GM21576 (cell line): Measurements from ENCODE around the gene CYB5R2.
A peak's percentile ranks its signal among the peaks of the same experiment; 100 is the strongest.

Experiments used
- ATAC-seq: cut with Tn5 transposase; IDR thresholded peaks from one replicate; pipeline ENCODE4 v1.9.1; 2021; ENCODE audit warnings: mild to moderate bottlenecking, moderate library complexity; ENCODE audit not compliant: unreplicated experiment

CYB5R2 gene

GRCh38 chr11:7638710-7639642 is 34.3 kb downstream of the CYB5R2 start:
- ATAC-seq: peak; percentile 77

DNA sequence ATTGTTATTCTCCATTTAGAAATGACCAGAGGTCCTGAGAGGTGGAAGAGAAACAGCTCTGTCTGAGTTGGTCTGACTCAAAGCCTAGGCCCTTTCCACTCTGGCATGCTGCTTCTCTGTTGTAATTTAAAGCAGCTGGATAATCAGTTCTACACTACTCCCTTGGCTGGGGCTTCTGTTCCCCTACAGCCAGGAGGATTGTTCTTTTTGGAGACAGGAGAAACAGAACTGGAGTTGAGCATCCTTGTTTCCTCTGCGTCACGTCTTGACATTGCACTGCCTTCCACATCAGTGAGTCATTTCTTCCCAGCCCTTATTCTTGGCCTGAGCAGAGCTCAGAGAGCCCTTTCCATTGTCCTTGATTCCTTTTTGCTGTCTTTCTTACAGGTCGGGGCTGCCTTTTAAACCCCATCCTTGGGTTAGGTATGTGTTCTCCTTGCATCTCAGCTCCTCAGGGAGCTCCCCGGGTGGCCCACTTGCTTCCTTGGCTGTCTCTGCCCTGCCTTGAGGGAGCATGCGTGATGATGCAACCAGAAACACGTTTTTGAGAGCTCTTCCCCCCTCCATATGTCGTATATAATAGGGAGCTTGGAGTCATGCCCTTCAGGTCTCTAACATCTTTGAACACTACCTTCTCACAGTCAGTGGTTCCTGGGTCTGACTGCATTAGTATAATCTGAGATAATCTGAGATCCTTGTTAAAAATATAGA is 35.7 kb downstream of the CYB5R2 start:
- ATAC-seq: no peak

DNA sequence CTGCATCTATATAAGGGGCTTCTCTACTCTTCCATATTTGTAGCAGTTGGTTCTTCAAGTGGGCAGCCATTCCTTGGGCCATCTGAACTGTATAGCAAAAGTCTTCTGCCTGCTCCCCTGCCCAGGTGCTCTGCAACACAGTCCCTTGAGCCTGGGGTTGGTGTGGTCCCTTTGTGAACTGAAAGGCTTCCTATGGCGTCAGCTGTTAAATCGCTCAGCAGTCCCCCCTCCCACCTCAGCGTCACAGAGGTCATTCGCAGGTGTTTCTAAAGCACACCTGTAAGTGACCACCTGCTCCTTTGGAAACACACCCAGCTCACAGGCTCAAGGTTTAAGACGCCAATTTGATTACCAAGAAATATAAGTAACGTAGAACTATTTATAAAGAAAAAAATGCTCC is 37.0 kb downstream of the CYB5R2 start:
- no peak for ATAC-seq

DNA sequence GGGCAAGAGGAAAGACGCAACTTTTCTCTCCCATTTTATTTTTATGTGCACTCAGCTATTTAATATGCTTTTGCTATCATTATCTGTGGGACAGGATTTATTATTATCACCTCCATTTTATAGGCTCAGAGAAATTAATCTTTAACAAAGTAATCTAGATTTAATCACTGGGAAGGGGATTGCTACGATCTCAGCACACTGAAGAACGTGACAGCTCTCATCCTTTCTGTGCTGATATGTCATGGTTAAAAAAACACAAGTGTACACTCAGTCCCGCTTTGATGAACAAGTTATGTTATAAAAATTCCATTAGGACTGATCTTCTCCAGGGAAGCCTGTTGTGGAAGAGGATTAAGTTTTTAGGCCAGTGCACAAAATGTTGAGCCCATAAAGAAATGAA is 37.6 kb downstream of the CYB5R2 start:
- no peak for ATAC-seq

DNA sequence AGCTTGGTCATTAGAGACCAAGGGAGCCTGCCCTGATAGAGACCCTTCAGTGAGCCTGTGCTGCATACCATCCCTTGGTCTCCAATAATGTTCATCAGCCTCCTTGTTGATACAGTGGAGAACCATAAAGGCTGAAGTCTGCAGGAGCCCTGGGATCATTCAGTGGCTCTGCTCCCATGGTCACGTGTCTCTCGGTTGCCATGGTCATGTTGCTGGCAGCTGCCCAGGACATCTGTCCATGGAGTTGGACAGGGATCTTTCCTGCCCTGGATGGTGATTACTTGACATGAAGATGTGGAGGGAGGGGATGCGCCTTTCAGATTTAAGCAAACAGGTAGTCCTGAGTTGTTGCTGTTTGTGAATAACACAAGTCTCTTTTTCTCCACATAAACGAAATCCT is 38.2 kb downstream of the CYB5R2 start:
- no peak for ATAC-seq

DNA sequence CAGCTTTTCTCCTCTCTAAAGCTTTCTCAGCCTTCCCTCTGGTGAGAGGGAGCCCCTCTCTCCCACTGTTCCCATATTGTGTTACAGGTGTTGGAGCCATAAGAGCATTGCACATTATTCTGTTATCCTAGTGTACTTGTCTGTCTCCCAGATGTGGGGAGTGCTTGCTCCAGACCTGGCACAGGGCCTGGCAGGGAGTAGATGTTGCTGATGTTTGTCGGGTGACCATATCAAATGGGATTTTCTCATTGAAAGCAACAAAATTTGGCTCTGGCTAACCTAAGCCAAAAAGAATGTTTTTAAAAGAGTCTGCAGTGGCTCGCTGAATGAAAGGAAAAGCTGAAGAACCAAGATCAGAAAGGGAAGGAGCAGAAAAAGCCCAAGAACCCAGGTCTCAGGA is 41.1 kb downstream of the CYB5R2 start:
- no peak for ATAC-seq

- no peak for ATAC-seq
These were observed 43.3 kb downstream of the CYB5R2 start for GRCh38 chr11:7630002-7630401.

DNA sequence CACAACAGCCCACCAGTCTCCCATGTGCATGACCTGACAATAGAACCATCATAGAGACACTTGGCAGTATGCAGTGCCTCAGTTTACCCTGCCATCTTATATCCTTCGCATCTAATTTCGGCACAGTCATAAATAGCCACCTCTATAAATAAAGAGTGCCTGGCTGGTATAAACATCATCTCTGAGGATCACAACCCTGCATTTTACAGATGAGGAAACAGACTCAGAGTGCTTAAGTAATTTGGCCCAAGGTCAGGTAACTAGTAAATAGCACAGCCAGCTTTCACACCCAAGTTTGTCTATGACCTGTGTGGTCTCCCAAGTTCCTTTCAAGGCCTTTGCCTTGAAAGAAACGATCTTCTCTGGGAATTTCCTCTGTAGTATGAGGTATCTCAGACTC is 44.6 kb downstream of the CYB5R2 start:
- no peak for ATAC-seq

DNA sequence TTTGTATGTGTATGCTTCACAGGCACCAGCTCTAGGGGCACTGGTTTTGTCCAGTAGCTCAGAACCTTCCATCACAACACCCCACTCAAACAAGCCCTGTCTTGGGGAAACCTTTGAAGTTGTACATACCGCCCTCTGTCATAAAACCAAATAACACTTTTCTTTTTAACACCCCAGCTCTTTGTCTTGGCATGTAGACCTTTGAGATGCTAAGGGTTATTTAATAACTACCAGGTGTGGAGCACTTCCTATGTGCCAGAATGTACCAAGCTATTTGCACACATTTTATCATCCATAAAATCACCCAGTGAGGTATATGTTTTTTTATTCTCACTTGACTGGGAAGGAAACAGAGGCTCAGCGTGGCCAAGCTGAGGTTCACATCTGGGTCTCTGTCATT is 50.6 kb downstream of the CYB5R2 start:
- no peak for ATAC-seq

DNA sequence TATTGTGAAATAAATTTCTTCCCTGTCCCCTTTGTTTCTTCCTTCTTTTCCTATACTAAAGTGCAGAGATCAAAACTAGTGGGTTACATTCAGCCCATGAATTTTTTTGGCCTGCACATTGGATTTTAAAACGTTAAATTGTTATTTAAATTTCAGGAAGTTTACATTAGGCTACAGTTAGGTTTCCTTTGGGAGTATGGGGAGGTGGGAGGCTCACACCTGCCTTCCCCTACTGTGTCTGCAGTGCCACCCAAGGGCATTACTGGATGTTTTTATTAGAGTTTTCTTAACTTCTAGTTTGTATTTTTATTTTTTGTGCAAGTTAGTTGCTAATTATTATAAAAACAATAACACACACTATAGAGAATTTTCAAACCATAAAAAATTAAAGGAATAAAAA is 51.7 kb downstream of the CYB5R2 start:
- ATAC-seq: no peak

GRCh38 chr11:7621090-7621489 is 52.2 kb downstream of the CYB5R2 start:
- no peak for ATAC-seq

DNA sequence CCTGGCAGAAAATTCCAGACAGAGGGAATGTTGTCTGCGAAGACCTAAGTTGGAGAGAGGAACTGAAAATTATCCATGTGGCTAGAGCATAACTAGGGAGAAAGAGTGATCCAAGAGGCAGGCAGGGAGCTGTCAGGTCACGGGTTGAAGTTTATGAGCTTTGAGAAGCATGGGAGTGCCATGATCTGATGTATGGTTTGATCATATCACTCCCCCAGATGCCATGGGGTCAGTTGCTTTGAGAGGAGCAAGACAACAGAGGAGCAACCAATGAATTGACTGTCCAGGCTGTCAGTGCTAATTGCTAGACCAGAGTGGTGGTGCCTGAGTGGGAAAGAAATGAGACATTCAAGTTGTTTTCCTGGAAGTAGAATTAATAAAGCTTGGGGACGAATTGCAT is 54.0 kb downstream of the CYB5R2 start:
- ATAC-seq: no peak

GRCh38 chr11:7617032-7617431 is 56.3 kb downstream of the CYB5R2 start:
- no peak for ATAC-seq
